K562 (cell line): Measurements from ENCODE around the gene MAGI1. TPM values are rescaled to one million over a fixed set of nuclear protein-coding genes. Genes with fewer than 3 reads are reported as not detected.

Experiments used
- ATAC-seq: fragments of 200-7000 bp; cut with Tn5 transposase; 3 replicates; pipeline ENCODE4 v1.9.1; 2020; ENCODE audit warnings: moderate library complexity
- BruUV-seq: library from RNA; stranded (reverse); fragments of 400-500 nt; replicated peaks from 2 replicates; lab custom pipeline; 2021; lab: Mats Ljungman, UMichigan
- CTCF ChIA-PET: fragments of 300-600 bp; formaldehyde crosslinking; extraction: SDS; loops from one replicate; lab custom pipeline; 2021; ENCODE audit warnings: low intra/inter-chr PET ratio; lab: Yijun Ruan, JAX
- POLR2A ChIA-PET: fragments of 300-600, 350-650 bp; sonication (Branson Sonifier 250); formaldehyde crosslinking; extraction: SDS; loops from one replicate; lab custom pipeline; 2021; ENCODE audit warnings: antibody characterized with exemption, inconsistent platforms; lab: Yijun Ruan, JAX
- DNase-seq, 4 experiments: peaks; one replicate each; pipeline versions ENCODE4 v3.0.0 to v3.0.0-alpha.2; 2011 to 2018; ENCODE audit warnings: low spot score in 3 of 4, mixed read lengths in 3 of 4; ENCODE audit errors: extremely low read depth in 1 of 4
- FAIRE-seq: peaks from 2 replicates; lab custom pipeline; 2011; peaks lifted over from hg19 to GRCh38; lab: Jason Lieb, UNC
- H2AFZ ChIP-seq: 2 replicates; pipeline ENCODE4 v1.6.0; 2011; ENCODE audit warnings: low read depth, low read length, control low read depth, inconsistent platforms
- H3K27ac ChIP-seq: fragments of 200-600 bp; 3 replicates; pipeline ENCODE4 v1.8.0; 2011; ENCODE audit warnings: low read depth, mild to moderate bottlenecking, control low read depth, inconsistent platforms, low read length, moderate library complexity, mixed read lengths; ENCODE audit errors: extremely low read depth
- H3K27me3 ChIP-seq, 2 experiments: fragments of 300-600 bp in 1 of 2; 2 replicates in 1 of 2; 3 replicates in 1 of 2; pipeline versions ENCODE4 v1.6.0 to v1.8.0; 2011; ENCODE audit warnings: inconsistent platforms in 2 of 2, low read length in 2 of 2, mild to moderate bottlenecking in 1 of 2, mixed read lengths in 1 of 2, moderate library complexity in 1 of 2; ENCODE audit not compliant: control insufficient read depth in 2 of 2, insufficient read depth in 2 of 2
- H3K36me3 ChIP-seq: fragments of 300-600 bp; 3 replicates; pipeline ENCODE4 v1.8.0; 2011; ENCODE audit warnings: mild to moderate bottlenecking, low read length, inconsistent platforms; ENCODE audit not compliant: control insufficient read depth, insufficient read depth
- H3K4me1 ChIP-seq, 2 experiments: fragments of 200-600 bp in 1 of 2; replicated peaks in 1 of 2; 2 replicates in 1 of 2; 3 replicates in 1 of 2; pipeline versions ENCODE4 v1.5.1 to v1.8.0; 2011; ENCODE audit warnings: inconsistent platforms in 2 of 2, low read length in 2 of 2, mild to moderate bottlenecking in 1 of 2, mixed read lengths in 1 of 2, moderate library complexity in 1 of 2; ENCODE audit not compliant: control insufficient read depth in 2 of 2, insufficient read depth in 2 of 2
- H3K4me2 ChIP-seq: 2 replicates; pipeline ENCODE4 v1.6.1; 2011; ENCODE audit warnings: low read length, control low read depth, inconsistent platforms, mixed read lengths; ENCODE audit not compliant: insufficient read depth
- H3K4me3 ChIP-seq: fragments of 200-600 bp; sonication (generic), shearing (Covaris generic); 2 replicates; pipeline ENCODE4 v1.5.1; 2016; ENCODE audit warnings: control low read depth, inconsistent platforms
- H3K79me2 ChIP-seq: fragments of 200-600 bp; 3 replicates; pipeline ENCODE4 v1.8.0; 2011; ENCODE audit warnings: low read length, inconsistent platforms; ENCODE audit not compliant: control insufficient read depth, insufficient read depth
- H3K9ac ChIP-seq, 2 experiments: 2 replicates each; pipeline versions ENCODE4 v1.6.0 to v1.6.1; 2011; ENCODE audit warnings: low read depth in 2 of 2, low read length in 2 of 2, control low read depth in 1 of 2, inconsistent platforms in 1 of 2, mild to moderate bottlenecking in 1 of 2, mixed read lengths in 1 of 2; ENCODE audit not compliant: insufficient read depth in 1 of 2
- H3K9me1 ChIP-seq: one replicate; pipeline ENCODE4 v1.6.0; 2011; ENCODE audit warnings: inconsistent platforms, mild to moderate bottlenecking, low read length, moderate library complexity; ENCODE audit not compliant: control insufficient read depth, insufficient read depth
- H3K9me3 ChIP-seq: replicated peaks from 2 replicates; pipeline ENCODE4 v1.5.1; 2011; ENCODE audit warnings: low read depth, low read length, inconsistent platforms; ENCODE audit not compliant: control insufficient read depth, insufficient read depth
- H4K20me1 ChIP-seq: replicated peaks from 2 replicates; pipeline ENCODE4 v1.6.1; 2011; ENCODE audit warnings: low read length, inconsistent platforms, mixed read lengths; ENCODE audit not compliant: control insufficient read depth, insufficient read depth
- CBFA2T3 ChIP-seq: fragments of 450-650 bp; IDR thresholded peaks from 2 replicates; pipeline ENCODE4 v1.6.1; 2017
- CTBP1 ChIP-seq: fragments of 450-650 bp; IDR thresholded peaks from 2 replicates; pipeline ENCODE4 v1.6.1; 2016; ENCODE audit warnings: borderline replicate concordance
- DDX20 ChIP-seq: fragments of 450-650 bp; IDR thresholded peaks from 2 replicates; pipeline ENCODE4 v1.6.1; 2016; ENCODE audit warnings: missing genetic modification characterization, low read depth, mild to moderate bottlenecking, missing compliant biosample characterization, moderate library complexity
- OTX1 ChIP-seq: fragments of 450-650 bp; formaldehyde crosslinking; IDR thresholded peaks from 2 replicates; pipeline ENCODE4 v1.4.0; 2022; ENCODE audit warnings: mild to moderate bottlenecking
- SIN3A ChIP-seq, 2 experiments: fragments of 150-350 bp in 1 of 2; IDR thresholded peaks; 2 replicates each; pipeline ENCODE4 v1.6.1; 2011 to 2016; ENCODE audit warnings: borderline replicate concordance in 2 of 2, low read depth in 2 of 2, low read length in 2 of 2, mild to moderate bottlenecking in 2 of 2, moderate library complexity in 2 of 2; ENCODE audit not compliant: control insufficient read depth in 1 of 2
- SMC3 ChIP-seq: conservative IDR thresholded peaks from 2 replicates; pipeline ENCODE4 v1.6.1; 2011; ENCODE audit warnings: low read depth, low read length, improper control_type of control experiment; ENCODE audit not compliant: insufficient read depth
- ZNF583 ChIP-seq: fragments of 250-450 bp; sonication (Bioruptor Pico); IDR thresholded peaks from 2 replicates; pipeline ENCODE4 v1.4.0; 2020
- WGBS: fragments of 100-300 bp; shearing (Covaris generic); methylation state at CpG from one replicate; pipeline ENCODE4 v1.1.6; 2016; ENCODE audit warnings: low coverage, mixed read lengths; ENCODE audit not compliant: insufficient coverage; ENCODE audit errors: missing lambda C conversion rate; 5-methylcytosine and 5-hydroxymethylcytosine counted together
- in situ Hi-C: fragments of 300-500 bp; cut with MboI; formaldehyde crosslinking; loops from 4 replicates; pipeline ENCODE4 v1.15.0; 2018; ENCODE audit warnings: inconsistent platforms, mixed read lengths
- intact Hi-C: fragments of 100-400 bp; cut with micrococcal nuclease; formaldehyde crosslinking; loops from 2 replicates; pipeline ENCODE4 v1.14.2; 2022
- polyA plus RNA-seq, 8 experiments: library from polyadenylated mRNA; depleted of rRNA in 4 of 8; stranded (reverse) in 5 of 8; unstranded in 3 of 8; fragments of >200 nt; fragmentation: Nextera tagmentation in 2 of 8; fragmentation: Illumina TruSeq in 1 of 8; extraction: Ambion mirVana in 2 of 8; extraction: Trizol in 1 of 8; gene quantifications; 2 replicates each; pipeline versions ENCODE4 v1.2.1 to v1.2.3, GENCODE V29; 2011 to 2014; ENCODE audit warnings: inconsistent platforms in 1 of 8, missing spikeins in 1 of 8
- total RNA-seq, 7 experiments: library from RNA; depleted of rRNA in 6 of 7; stranded (reverse); fragments of >200 nt in 6 of 7; fragmentation: Illumina TruSeq in 2 of 7; extraction: Trizol in 2 of 7; gene quantifications; 2 replicates each; pipeline versions ENCODE4 v1.2.1 to v1.2.3, GENCODE V29; 2011 to 2021; ENCODE audit warnings: low replicate concordance in 1 of 7
- TF ChIP-seq, protein P1 (sequence below): fragments of 200-800 bp; sonication (Bioruptor generic); IDR thresholded peaks from 2 replicates; pipeline ENCODE4 v1.6.1; 2016; ENCODE audit warnings: missing genetic modification characterization, missing compliant biosample characterization
- TF ChIP-seq, protein P2 (sequence below): fragments of 250-450 bp; sonication (Bioruptor Pico); IDR thresholded peaks from 2 replicates; pipeline ENCODE4 v1.8.0; 2021; ENCODE audit warnings: borderline replicate concordance, mild to moderate bottlenecking, moderate library complexity; ENCODE audit not compliant: poor library complexity, severe bottlenecking

Gene MAGI1
- total and polyA plus RNA-seq, 9 of the 15 experiments (the other 6 are each of a cell fraction or from before 2014, with no cell fraction given): 7.8 to 59.4 (median 43.2) TPM

DNA sequence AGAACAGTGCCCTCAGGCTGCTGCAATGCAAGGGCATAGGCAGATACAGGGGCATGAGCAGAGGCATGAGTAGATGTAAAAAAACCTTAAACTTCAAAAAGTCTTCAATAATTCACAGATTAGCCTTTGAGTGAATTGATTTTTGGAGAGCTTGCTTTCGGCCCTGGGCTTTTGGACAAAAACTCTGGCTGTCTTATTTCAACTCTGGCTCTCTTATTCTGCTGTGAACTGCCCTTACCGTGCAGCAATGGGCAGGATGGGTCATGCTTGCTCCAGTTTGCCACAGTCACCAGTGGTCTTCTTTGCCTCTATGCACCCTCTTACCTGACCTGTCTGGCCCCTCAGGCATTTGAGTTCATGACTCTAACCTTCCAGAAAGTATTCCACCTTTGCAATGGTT is 555.7 kb downstream of the MAGI1 start:
- DNase-seq (no peak), FAIRE-seq (no peak), ATAC-seq (no peak)
- Histone ChIP-seq H3K4me3 (no peak overlapping the region), H4K20me1 (no peaks in the 10 kb centered on the region), H3K9me3 (no peaks in the 10 kb centered on the region), H3K27ac (no peak overlapping the region), H2AFZ (no peak overlapping the region), H3K79me2 (peaks cover 44% of the 10 kb centered on the region; the same call in 2 of the 3 replicates), H3K4me1 (peaks cover 0 to 11% of the 10 kb centered on the region in 2 experiments; a peak in 3 of 5 replicates), H3K4me2 (no peak overlapping the region), H3K27me3 (no peaks in the 10 kb centered on the region), H3K36me3 (0 out of 3 replicates have a peak, but pooled peaks cover 5% of the 10 kb centered on the region), H3K9me1 (no peaks in the 10 kb centered on the region), H3K9ac (no peak overlapping the region)
- CTCF ChIA-PET: no interaction called here
- intact Hi-C loops (no loop called here), in situ Hi-C loops (no loop called here)
- WGBS: 78% methylated on average over 2 of the region's 2 CpGs
- TF ChIP-seq CTBP1 (no peak), SIN3A (IDR thresholded peaks at IDR 0.05; ENCODE audit: borderline replicate concordance in 2 of 2, control insufficient read depth in 1 of 2, low read depth in 2 of 2, low read length in 2 of 2) (no peak), CBFA2T3 (no peak), DDX20 (tag) (no peak), SMC3 (no peak), ZNF583 (CRISPR knock-in tag) (no peak), OTX1 (CRISPR knock-in tag) (no peak)
- POLR2A ChIA-PET: no interaction called here
- BruUV-seq: no TSS peak

DNA sequence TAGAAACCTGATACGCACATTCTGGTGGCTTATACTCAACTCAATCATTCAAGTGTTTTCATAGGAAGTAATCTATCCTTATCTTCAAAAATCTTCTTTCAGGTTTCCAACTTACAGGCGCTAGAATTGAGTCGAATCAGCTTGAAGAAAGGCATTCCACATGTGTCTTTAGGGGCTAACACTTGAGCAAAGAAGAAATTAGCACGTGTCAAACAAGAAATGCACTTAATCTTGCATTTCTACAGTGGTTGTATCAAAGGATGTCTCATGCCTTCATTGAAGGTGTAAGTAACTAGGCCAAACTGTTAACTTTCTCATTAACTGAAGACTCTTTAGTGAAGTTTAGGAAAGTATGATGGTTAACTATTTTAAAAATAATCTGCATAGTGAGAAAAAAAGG is 557.6 kb downstream of the MAGI1 start:
- 64% methylated on average over 4 of the region's 4 CpGs for WGBS
- peaks cover 11% of the 10 kb centered on the region; the same call in 2 of the 3 replicates for H3K36me3 ChIP-seq
- no peaks in the 10 kb centered on the region for H4K20me1 ChIP-seq
- H3K4me2 ChIP-seq: no peak overlapping the region
- ChIA-PET POLR2A (no interaction called here), CTCF (no interaction called here)
- DNase-seq (no peak), ATAC-seq (no peak), FAIRE-seq (no peak)
- peaks cover 34% of the 10 kb centered on the region; the same call in 2 of the 3 replicates for H3K79me2 ChIP-seq
- H3K4me1 ChIP-seq: peaks cover 0 to 11% of the 10 kb centered on the region in 2 experiments; a peak in 3 of 5 replicates
- in situ Hi-C loops (no loop called here), intact Hi-C loops (no loop called here)
- no TSS peak for BruUV-seq
- H3K27ac ChIP-seq: no peak overlapping the region
- no peak overlapping the region for H2AFZ ChIP-seq
- TF ChIP-seq, protein P1, sequence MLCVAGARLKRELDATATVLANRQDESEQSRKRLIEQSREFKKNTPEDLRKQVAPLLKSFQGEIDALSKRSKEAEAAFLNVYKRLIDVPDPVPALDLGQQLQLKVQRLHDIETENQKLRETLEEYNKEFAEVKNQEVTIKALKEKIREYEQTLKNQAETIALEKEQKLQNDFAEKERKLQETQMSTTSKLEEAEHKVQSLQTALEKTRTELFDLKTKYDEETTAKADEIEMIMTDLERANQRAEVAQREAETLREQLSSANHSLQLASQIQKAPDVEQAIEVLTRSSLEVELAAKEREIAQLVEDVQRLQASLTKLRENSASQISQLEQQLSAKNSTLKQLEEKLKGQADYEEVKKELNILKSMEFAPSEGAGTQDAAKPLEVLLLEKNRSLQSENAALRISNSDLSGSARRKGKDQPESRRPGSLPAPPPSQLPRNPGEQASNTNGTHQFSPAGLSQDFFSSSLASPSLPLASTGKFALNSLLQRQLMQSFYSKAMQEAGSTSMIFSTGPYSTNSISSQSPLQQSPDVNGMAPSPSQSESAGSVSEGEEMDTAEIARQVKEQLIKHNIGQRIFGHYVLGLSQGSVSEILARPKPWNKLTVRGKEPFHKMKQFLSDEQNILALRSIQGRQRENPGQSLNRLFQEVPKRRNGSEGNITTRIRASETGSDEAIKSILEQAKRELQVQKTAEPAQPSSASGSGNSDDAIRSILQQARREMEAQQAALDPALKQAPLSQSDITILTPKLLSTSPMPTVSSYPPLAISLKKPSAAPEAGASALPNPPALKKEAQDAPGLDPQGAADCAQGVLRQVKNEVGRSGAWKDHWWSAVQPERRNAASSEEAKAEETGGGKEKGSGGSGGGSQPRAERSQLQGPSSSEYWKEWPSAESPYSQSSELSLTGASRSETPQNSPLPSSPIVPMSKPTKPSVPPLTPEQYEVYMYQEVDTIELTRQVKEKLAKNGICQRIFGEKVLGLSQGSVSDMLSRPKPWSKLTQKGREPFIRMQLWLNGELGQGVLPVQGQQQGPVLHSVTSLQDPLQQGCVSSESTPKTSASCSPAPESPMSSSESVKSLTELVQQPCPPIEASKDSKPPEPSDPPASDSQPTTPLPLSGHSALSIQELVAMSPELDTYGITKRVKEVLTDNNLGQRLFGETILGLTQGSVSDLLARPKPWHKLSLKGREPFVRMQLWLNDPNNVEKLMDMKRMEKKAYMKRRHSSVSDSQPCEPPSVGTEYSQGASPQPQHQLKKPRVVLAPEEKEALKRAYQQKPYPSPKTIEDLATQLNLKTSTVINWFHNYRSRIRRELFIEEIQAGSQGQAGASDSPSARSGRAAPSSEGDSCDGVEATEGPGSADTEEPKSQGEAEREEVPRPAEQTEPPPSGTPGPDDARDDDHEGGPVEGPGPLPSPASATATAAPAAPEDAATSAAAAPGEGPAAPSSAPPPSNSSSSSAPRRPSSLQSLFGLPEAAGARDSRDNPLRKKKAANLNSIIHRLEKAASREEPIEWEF (CRISPR knock-in tag): no peak
- TF ChIP-seq, protein P2, sequence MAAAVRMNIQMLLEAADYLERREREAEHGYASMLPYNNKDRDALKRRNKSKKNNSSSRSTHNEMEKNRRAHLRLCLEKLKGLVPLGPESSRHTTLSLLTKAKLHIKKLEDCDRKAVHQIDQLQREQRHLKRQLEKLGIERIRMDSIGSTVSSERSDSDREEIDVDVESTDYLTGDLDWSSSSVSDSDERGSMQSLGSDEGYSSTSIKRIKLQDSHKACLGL (CRISPR knock-in tag): no peak
- H3K9me1 ChIP-seq: no peaks in the 10 kb centered on the region
- no peak overlapping the region for H3K4me3 ChIP-seq
- no peaks in the 10 kb centered on the region for H3K9me3 ChIP-seq
- no peak overlapping the region for H3K9ac ChIP-seq
- H3K27me3 ChIP-seq: no peaks in the 10 kb centered on the region
